HFFc6 (cell line): Measurements from ENCODE around the gene GLS2. TPM values are rescaled to one million over a fixed set of nuclear protein-coding genes. Genes with fewer than 3 reads are reported as not detected.

ENCODE experiments used
- DNase-seq: peaks from one replicate; pipeline ENCODE4 v3.0.0-alpha.2; 2018
- H3K27ac Mint-ChIP-seq: 2 replicates; pipeline ENCODE4 v1.8.0; 2020; ENCODE audit warnings: mild to moderate bottlenecking, mixed read lengths
- H3K27me3 Mint-ChIP-seq: 2 replicates; pipeline ENCODE4 v1.8.0; 2021; ENCODE audit warnings: mild to moderate bottlenecking, moderate library complexity, mixed read lengths; ENCODE audit not compliant: insufficient read depth
- H3K36me3 Mint-ChIP-seq: 2 replicates; pipeline ENCODE4 v1.8.0; 2021; ENCODE audit warnings: low read depth, mixed read lengths
- H3K4me1 Mint-ChIP-seq: 2 replicates; pipeline ENCODE4 v1.8.0; 2020; ENCODE audit warnings: low read depth, mixed read lengths
- H3K4me3 Mint-ChIP-seq: 2 replicates; pipeline ENCODE4 v1.8.0; 2020; ENCODE audit warnings: mild to moderate bottlenecking, moderate library complexity, mixed read lengths
- H3K9me3 Mint-ChIP-seq: 2 replicates; pipeline ENCODE4 v1.8.0; 2020; ENCODE audit warnings: mild to moderate bottlenecking, mixed read lengths
- CTCF ChIP-seq: fragments of 200-600 bp; sonication (generic); IDR thresholded peaks from 2 replicates; pipeline ENCODE4 v1.5.0; 2021; ENCODE audit warnings: antibody characterized with exemption, mild to moderate bottlenecking
- total RNA-seq, 6 experiments: library from RNA; stranded (reverse); fragmentation: NEBNext Ultra II Directional; extraction: Animal tissue kit (Norgen Biotek cat#: 25700); gene quantifications; 2 replicates in 1 of 6; 3 replicates in 5 of 6; pipeline ENCODE4 v1.2.3, GENCODE V29; 2021

Gene GLS2
- total RNA-seq, 6 experiments from 2014 or later = not detected

DNA sequence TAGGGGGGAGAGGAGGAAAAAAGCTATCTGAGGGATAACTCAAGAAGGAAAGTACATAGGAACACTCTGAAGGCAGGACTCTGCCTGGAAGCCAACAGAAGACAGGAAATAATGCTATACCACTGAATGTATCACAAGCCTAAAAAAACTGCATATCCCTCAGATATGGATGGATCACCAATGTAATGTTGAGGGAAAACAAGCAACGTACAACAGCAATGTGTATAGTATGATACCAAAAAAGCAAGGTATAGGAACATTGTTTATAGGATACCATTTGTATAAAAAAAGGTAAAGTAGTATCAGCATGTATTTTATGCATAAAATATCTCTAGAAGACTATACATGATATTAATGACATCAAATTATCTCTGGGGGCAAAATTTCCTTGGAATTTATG is 3.4 kb downstream of the GLS2 start:
- no peak for TF ChIP-seq CTCF
- H3K36me3 Mint-ChIP-seq = peaks cover 9% of the 10 kb centered on the region
- peaks cover 4% of the 10 kb centered on the region for H3K9me3 Mint-ChIP-seq
- H3K27ac Mint-ChIP-seq = no peak overlapping the region
- peaks cover 22% of the 10 kb centered on the region for H3K27me3 Mint-ChIP-seq
- no peak for DNase-seq
- no peak overlapping the region for H3K4me3 Mint-ChIP-seq
- peaks cover 14% of the 10 kb centered on the region for H3K4me1 Mint-ChIP-seq

GRCh38 chr12:56479625-56480024 is 8.3 kb downstream of the GLS2 start:
- no peak overlapping the region for H3K4me3 Mint-ChIP-seq

DNA sequence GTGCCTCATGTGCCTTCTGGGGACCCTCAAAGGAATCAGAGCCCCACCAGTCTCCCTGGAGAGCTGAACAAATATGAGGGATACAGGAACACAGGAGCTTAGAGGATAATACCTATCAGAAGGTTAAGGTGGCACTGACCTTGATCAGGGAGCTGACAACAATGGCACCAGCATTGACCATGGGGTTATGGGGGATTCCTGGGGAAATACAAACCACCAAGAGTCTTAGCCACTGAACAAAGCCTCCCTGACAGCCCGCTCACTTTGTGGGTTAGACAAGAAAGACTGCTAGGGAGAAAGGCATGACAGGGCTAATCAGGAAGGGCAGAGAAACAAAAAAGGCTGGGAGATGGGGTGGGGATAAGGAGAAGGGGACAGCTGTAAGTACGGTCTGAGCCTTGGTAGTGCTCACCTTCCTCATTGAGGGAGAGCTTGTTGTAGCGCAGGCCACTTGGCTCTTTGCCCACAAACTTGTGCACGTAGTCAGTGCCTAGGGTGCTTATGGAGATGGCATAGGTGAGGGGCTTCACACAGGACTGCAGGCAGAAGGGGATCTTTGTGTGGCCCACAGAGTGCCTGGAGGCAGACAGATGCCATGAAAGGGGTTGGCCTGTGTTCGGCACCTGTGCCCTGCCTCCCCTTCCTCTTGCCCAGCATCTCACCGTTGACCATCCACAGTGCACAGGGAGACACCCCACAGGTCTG is 10.3 kb downstream of the GLS2 start:
- Mint-ChIP-seq H3K27ac (no peak overlapping the region), H3K36me3 (peaks cover 7% of the 10 kb centered on the region; the same call in 1 of the 2 replicates), H3K4me1 (no peaks in the 10 kb centered on the region), H3K4me3 (no peak overlapping the region), H3K27me3 (peaks cover 2% of the 10 kb centered on the region; the same call in 1 of the 2 replicates), H3K9me3 (no peaks in the 10 kb centered on the region)
- DNase-seq = no peak
- no peak for TF ChIP-seq CTCF

More at GRCh38 chr12:56479625-56480024, 8.3 kb downstream of the GLS2 start:
- H3K27me3 Mint-ChIP-seq = peaks cover 3% of the 10 kb centered on the region
- no peak overlapping the region for H3K27ac Mint-ChIP-seq
- TF ChIP-seq CTCF = no peak
- no peaks in the 10 kb centered on the region for H3K4me1 Mint-ChIP-seq
- no peaks in the 10 kb centered on the region; the same call in 1 of the 2 replicates for H3K36me3 Mint-ChIP-seq
- no peak for DNase-seq
- no peaks in the 10 kb centered on the region for H3K9me3 Mint-ChIP-seq

DNA sequence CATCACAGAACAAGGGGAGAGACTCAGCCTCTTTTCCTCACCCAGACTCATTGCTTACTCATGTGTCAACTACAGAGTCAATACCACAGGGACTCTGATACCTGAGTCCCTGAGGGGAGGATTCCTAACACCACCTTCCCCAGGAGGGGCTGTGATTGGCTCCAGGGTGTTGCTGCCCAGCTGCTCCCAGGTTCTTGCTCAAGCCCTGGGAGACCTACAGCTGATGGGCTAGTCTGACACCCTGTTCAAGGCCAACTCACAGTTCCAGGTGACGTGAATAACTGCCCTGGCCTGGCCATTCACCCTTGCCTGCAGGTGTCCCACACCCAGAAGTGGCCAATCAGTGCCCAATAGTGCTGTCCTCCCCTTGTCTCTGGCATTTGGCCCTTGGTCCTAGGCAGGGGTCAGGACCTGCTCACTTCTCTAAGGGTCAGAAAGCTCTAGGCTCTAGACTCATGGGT is 11.0 kb downstream of the GLS2 start:
- Mint-ChIP-seq H3K9me3 (no peaks in the 10 kb centered on the region), H3K27ac (no peak overlapping the region), H3K36me3 (peaks cover 7% of the 10 kb centered on the region; the same call in 1 of the 2 replicates), H3K4me1 (no peaks in the 10 kb centered on the region), H3K27me3 (peaks cover 2% of the 10 kb centered on the region; the same call in 1 of the 2 replicates), H3K4me3 (no peak overlapping the region)
- DNase-seq = no peak
- no peak for TF ChIP-seq CTCF

- H3K4me3 Mint-ChIP-seq = no peak overlapping the region
- peaks cover 2% of the 10 kb centered on the region; the same call in 1 of the 2 replicates for H3K27me3 Mint-ChIP-seq
- no peak overlapping the region for H3K27ac Mint-ChIP-seq
- peaks cover 7% of the 10 kb centered on the region; the same call in 1 of the 2 replicates for H3K36me3 Mint-ChIP-seq
- H3K9me3 Mint-ChIP-seq = no peaks in the 10 kb centered on the region
- no peak for TF ChIP-seq CTCF
- H3K4me1 Mint-ChIP-seq = no peaks in the 10 kb centered on the region
- no peak for DNase-seq
These were observed 11.8 kb downstream of the GLS2 start for GRCh38 chr12:56476143-56476542.
